ENCODE measurements around the gene GATA2. TPM values are rescaled to one million over a fixed set of nuclear protein-coding genes. Genes with fewer than 3 reads are reported as not detected.

The GATA2 gene
- total and polyA plus RNA-seq, 2 of the 13 experiments (the other 11 are each of a cell fraction or from before 2014, with no cell fraction given): 3.5 to 6.2 TPM

DNA sequence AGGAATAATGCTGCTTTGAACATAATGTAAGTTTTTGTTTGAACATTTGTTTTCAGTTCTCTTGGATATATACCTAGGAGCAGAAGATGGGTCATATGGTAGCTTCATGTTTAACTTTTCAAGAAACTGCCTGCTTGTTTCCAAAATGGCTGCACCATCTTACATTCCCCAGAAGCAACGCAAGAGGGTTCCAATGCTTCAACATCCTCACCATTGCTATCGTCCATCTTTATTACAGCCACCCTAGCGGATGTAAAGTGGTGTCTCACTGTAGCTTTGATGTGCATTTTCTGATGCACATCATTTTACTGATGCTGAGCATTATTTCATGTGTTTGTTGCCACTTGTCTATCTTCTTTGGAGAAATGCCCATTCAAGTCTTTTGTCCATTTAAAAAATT, 46.4 kb upstream of the GATA2 start:
- Histone ChIP-seq H3K27ac (ENCODE audit: extremely low read length, insufficient read depth, low read length) (no peak overlapping the region), H3K9ac (ENCODE audit: insufficient read depth, low read depth, low read length) (no peak overlapping the region), H3K27me3 (ENCODE audit: control insufficient read depth in 1 of 2, insufficient read depth in 2 of 2, low read length in 2 of 2) (no peaks in the 10 kb centered on the region; a peak in 1 of 5 replicates), H3K4me1 (ENCODE audit: insufficient read depth, low read length) (no peaks in the 10 kb centered on the region), H3K4me3 (replicated peaks in 1 of 3; ENCODE audit: insufficient read depth in 1 of 3, low read depth in 2 of 3, low read length in 3 of 3) (no peak overlapping the region), H2AFZ (ENCODE audit: low read length) (no peak overlapping the region), H3K36me3 (replicated peaks in 1 of 2; ENCODE audit: control insufficient read depth in 1 of 2, insufficient read depth in 2 of 2, low read length in 2 of 2) (no peaks in the 10 kb centered on the region), H4K20me1 (ENCODE audit: insufficient read depth, low read length) (no peaks in the 10 kb centered on the region), H3K9me3 (ENCODE audit: low read length) (no peaks in the 10 kb centered on the region), H3K79me2 (ENCODE audit: insufficient read depth, low read length) (no peaks in the 10 kb centered on the region), H3K4me2 (ENCODE audit: low read depth, low read length) (no peak overlapping the region)
- in situ Hi-C loops (cut with HindIII; ENCODE audit: extremely low pct_ligation_motif_present, low pct_unique_long_range_greater_than_20kb) (no loop called here), intact Hi-C loops (cut with micrococcal nuclease; ENCODE audit: unreplicated experiment) (no loop called here)
- WGBS (ENCODE audit: low lambda C conversion rate): 2% methylated on average over 3 of the region's 3 CpGs
- ChIA-PET POLR2A (no interaction called here), CTCF (ENCODE audit: low intra/inter-chr PET ratio, low total read pairs) (no interaction called here)
- ATAC-seq (no peak), DNase-seq (ENCODE audit: low spot score) (no peak), FAIRE-seq (no peak)
- BruUV-seq (replicated peaks): no TSS peak
- TF ChIP-seq ZNF543 (CRISPR knock-in tag; IDR thresholded peaks at IDR 0.05): no peak
- no peak for TF ChIP-seq PRPF4 (IDR thresholded peaks at IDR 0.05; ENCODE audit: low read depth, low read length, poor library complexity, severe bottlenecking)
- TF ChIP-seq ZNF674 (CRISPR knock-in tag; IDR thresholded peaks at IDR 0.05; ENCODE audit: low read depth): no peak
- TF ChIP-seq, protein P1, sequence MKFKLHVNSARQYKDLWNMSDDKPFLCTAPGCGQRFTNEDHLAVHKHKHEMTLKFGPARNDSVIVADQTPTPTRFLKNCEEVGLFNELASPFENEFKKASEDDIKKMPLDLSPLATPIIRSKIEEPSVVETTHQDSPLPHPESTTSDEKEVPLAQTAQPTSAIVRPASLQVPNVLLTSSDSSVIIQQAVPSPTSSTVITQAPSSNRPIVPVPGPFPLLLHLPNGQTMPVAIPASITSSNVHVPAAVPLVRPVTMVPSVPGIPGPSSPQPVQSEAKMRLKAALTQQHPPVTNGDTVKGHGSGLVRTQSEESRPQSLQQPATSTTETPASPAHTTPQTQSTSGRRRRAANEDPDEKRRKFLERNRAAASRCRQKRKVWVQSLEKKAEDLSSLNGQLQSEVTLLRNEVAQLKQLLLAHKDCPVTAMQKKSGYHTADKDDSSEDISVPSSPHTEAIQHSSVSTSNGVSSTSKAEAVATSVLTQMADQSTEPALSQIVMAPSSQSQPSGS (CRISPR knock-in tag; IDR thresholded peaks at IDR 0.05): no peak
- no peak for TF ChIP-seq ZNF773 (CRISPR knock-in tag; IDR thresholded peaks at IDR 0.05; ENCODE audit: borderline replicate concordance)
- no peak for TF ChIP-seq BCL6 (CRISPR knock-in tag; IDR thresholded peaks at IDR 0.05)
- no peak for TF ChIP-seq ZNF7 (CRISPR knock-in tag; IDR thresholded peaks at IDR 0.05)
- TF ChIP-seq, protein P2, sequence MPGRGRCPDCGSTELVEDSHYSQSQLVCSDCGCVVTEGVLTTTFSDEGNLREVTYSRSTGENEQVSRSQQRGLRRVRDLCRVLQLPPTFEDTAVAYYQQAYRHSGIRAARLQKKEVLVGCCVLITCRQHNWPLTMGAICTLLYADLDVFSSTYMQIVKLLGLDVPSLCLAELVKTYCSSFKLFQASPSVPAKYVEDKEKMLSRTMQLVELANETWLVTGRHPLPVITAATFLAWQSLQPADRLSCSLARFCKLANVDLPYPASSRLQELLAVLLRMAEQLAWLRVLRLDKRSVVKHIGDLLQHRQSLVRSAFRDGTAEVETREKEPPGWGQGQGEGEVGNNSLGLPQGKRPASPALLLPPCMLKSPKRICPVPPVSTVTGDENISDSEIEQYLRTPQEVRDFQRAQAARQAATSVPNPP (CRISPR knock-in tag; IDR thresholded peaks at IDR 0.05): no peak
- TF ChIP-seq FOXJ3 (CRISPR knock-in tag; IDR thresholded peaks at IDR 0.05; ENCODE audit: borderline replicate concordance): no peak
- TF ChIP-seq CREB1 (IDR thresholded peaks at IDR 0.05): no peak
- TF ChIP-seq CREB1 (CRISPR knock-in tag; IDR thresholded peaks at IDR 0.05): no peak
- no peak for TF ChIP-seq HCFC1 (IDR thresholded peaks at IDR 0.05; ENCODE audit: low read depth, low read length)
- TF ChIP-seq ZNF75D (CRISPR knock-in tag; IDR thresholded peaks at IDR 0.05; ENCODE audit: borderline replicate concordance): no peak
- TF ChIP-seq, protein P3, sequence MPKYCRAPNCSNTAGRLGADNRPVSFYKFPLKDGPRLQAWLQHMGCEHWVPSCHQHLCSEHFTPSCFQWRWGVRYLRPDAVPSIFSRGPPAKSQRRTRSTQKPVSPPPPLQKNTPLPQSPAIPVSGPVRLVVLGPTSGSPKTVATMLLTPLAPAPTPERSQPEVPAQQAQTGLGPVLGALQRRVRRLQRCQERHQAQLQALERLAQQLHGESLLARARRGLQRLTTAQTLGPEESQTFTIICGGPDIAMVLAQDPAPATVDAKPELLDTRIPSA (CRISPR knock-in tag; IDR thresholded peaks at IDR 0.05; ENCODE audit: borderline replicate concordance): no peak
- no peak for TF ChIP-seq ZNF136 (CRISPR knock-in tag; IDR thresholded peaks at IDR 0.05; ENCODE audit: low read depth)
- TF ChIP-seq ZMYM3 (CRISPR knock-in tag; IDR thresholded peaks at IDR 0.05): no peak
- TF ChIP-seq, protein P4, sequence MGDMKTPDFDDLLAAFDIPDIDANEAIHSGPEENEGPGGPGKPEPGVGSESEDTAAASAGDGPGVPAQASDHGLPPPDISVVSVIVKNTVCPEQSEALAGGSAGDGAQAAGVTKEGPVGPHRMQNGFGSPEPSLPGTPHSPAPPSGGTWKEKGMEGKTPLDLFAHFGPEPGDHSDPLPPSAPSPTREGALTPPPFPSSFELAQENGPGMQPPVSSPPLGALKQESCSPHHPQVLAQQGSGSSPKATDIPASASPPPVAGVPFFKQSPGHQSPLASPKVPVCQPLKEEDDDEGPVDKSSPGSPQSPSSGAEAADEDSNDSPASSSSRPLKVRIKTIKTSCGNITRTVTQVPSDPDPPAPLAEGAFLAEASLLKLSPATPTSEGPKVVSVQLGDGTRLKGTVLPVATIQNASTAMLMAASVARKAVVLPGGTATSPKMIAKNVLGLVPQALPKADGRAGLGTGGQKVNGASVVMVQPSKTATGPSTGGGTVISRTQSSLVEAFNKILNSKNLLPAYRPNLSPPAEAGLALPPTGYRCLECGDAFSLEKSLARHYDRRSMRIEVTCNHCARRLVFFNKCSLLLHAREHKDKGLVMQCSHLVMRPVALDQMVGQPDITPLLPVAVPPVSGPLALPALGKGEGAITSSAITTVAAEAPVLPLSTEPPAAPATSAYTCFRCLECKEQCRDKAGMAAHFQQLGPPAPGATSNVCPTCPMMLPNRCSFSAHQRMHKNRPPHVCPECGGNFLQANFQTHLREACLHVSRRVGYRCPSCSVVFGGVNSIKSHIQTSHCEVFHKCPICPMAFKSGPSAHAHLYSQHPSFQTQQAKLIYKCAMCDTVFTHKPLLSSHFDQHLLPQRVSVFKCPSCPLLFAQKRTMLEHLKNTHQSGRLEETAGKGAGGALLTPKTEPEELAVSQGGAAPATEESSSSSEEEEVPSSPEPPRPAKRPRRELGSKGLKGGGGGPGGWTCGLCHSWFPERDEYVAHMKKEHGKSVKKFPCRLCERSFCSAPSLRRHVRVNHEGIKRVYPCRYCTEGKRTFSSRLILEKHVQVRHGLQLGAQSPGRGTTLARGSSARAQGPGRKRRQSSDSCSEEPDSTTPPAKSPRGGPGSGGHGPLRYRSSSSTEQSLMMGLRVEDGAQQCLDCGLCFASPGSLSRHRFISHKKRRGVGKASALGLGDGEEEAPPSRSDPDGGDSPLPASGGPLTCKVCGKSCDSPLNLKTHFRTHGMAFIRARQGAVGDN (CRISPR knock-in tag; IDR thresholded peaks at IDR 0.05): no peak
